D721Med (cell line): ENCODE measurements around the gene CLDN6.

Experiments used
- DNase-seq: peaks from one replicate; pipeline ENCODE4 v3.0.0; 2011; ENCODE audit warnings: low spot score; ENCODE audit not compliant: insufficient read length
- FAIRE-seq: peaks from 2 replicates; lab custom pipeline; 2011; peaks lifted over from hg19 to GRCh38; lab: Jason Lieb, UNC
- CTCF ChIP-seq: IDR thresholded peaks from 2 replicates; pipeline ENCODE4 v1.5.1; 2012; ENCODE audit warnings: mild to moderate bottlenecking, control low read depth; ENCODE audit not compliant: insufficient read depth; ENCODE audit errors: missing control alignments

CLDN6 gene

DNA sequence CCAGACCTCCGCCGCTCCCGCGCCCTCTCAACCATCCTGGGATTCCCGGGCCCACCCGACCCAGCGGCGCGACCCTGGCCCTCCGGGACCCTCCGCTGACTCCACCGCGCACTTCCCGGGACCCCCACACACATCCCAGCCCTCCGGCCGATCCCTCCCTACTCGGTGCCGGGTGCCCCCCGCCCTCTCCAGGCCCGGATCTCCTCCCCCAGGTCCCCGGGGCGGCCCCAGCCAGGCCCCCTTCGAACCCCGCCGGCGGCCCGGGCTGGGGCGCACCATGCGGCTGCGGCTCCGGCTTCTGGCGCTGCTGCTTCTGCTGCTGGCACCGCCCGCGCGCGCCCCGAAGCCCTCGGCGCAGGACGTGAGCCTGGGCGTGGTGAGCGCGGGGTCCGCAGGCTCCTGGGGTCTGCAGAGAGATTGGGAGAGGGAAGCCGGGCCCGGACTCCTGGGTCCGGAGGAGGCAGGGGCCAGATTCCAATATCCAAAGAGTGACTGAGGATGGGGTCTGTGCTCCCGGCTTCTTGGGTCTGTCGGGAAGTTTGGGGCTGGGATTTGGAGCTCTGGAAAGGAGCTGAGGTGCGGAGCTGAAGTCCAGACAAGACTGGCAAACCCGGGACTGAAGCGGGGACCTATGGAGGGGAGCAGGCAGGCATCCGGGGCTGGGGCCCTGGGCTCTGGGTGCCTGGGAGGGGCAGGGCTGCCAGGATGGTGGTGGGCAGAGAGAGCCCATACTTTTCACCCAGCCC lies 28.8 kb upstream of the CLDN6 start:
- DNase-seq = no peak
- TF ChIP-seq CTCF = no peak
- FAIRE-seq = no peak

- DNase-seq (peak; percentile 63), FAIRE-seq (no peak)
- TF ChIP-seq CTCF = no peak
These were observed 28.0 kb upstream of the CLDN6 start, which contains the start of gene MMP25 for GRCh38 chr16:3045758-3046640. MMP25 (plus strand) TSS chr16:3046561; CDS start chr16:3046918, 357 bp downstream.

- no peak for TF ChIP-seq CTCF
- FAIRE-seq = no peak
- no peak for DNase-seq
These were observed 26.7 kb upstream of the CLDN6 start for GRCh38 chr16:3044708-3045107.

GRCh38 chr16:3042376-3042775 lies 24.4 kb upstream of the CLDN6 start:
- DNase-seq = no peak
- no peak for FAIRE-seq
- TF ChIP-seq CTCF = no peak

- DNase-seq (no peak), FAIRE-seq (no peak)
- TF ChIP-seq CTCF = no peak
These were observed 20.9 kb upstream of the CLDN6 start for GRCh38 chr16:3038896-3039295.

DNA sequence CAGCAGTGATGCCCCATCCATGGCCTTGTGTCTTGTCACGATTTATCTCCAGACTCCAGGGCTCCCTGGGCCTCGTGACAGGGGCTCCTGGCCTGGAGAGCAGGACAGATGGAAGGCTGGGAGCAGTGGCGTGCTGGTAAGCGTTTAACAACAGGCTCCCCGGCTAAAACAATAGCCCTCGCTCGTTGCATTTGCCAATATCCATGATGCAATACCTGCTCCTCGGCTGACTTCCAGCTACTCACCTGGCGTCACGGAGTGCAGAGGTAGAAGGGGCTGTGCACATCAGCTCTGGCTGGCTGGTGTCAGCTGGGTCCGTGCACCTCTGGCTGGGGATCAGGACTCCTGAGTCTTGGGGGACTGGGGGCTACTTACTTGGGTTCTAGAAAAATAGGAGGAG lies 20.3 kb upstream of the CLDN6 start:
- DNase-seq (no peak), FAIRE-seq (no peak)
- no peak for TF ChIP-seq CTCF
